WTC11 (cell line): ENCODE data around the gene BTBD1. TPM values are rescaled to one million over a fixed set of nuclear protein-coding genes. Genes with fewer than 3 reads are reported as not detected.

Experiments used
- ATAC-seq: fragments of 200-7000 bp; cut with Tn5 transposase; 2 replicates; pipeline ENCODE4 v1.10.0; 2021; ENCODE audit warnings: mild to moderate bottlenecking, moderate library complexity
- CTCF ChIA-PET: fragments of 300-600 bp; sonication (Branson Sonifier 250); formaldehyde crosslinking; loops from one replicate; lab custom pipeline; 2021; ENCODE audit warnings: antibody characterized with exemption; lab: Charles Lee
- POLR2A ChIA-PET: fragments of 350-600 bp; sonication (Branson Sonifier 250); formaldehyde crosslinking; loops from one replicate; lab custom pipeline; 2021; ENCODE audit warnings: antibody characterized with exemption; lab: Charles Lee
- DNase-seq: peaks from one replicate; pipeline ENCODE4 v3.0.0; 2021; ENCODE audit warnings: low spot score
- H3K27ac Mint-ChIP-seq: 2 replicates; pipeline ENCODE4 v1.8.0; 2021; ENCODE audit warnings: mixed read lengths
- H3K27me3 Mint-ChIP-seq: 2 replicates; pipeline ENCODE4 v1.8.0; 2021; ENCODE audit warnings: low read depth, mild to moderate bottlenecking, moderate library complexity, mixed read lengths
- H3K36me3 Mint-ChIP-seq: 2 replicates; pipeline ENCODE4 v1.8.0; 2021; ENCODE audit warnings: mixed read lengths
- H3K4me1 Mint-ChIP-seq: 2 replicates; pipeline ENCODE4 v1.8.0; 2022; ENCODE audit warnings: mixed read lengths
- H3K4me3 Mint-ChIP-seq: 2 replicates; pipeline ENCODE4 v1.8.0; 2021; ENCODE audit warnings: mild to moderate bottlenecking, moderate library complexity, mixed read lengths
- H3K9me3 Mint-ChIP-seq: 2 replicates; pipeline ENCODE4 v1.8.0; 2021; ENCODE audit warnings: mixed read lengths
- ATF3 ChIP-seq: sonication (generic); formaldehyde crosslinking; conservative IDR thresholded peaks from 2 replicates; pipeline ENCODE4 v1.8.1; 2022; ENCODE audit warnings: mild to moderate bottlenecking, missing genetic modification reagents
- ATF6 ChIP-seq: sonication (generic); formaldehyde crosslinking; IDR thresholded peaks from 2 replicates; pipeline ENCODE4 v1.8.1; 2023; ENCODE audit warnings: mild to moderate bottlenecking, missing genetic modification reagents
- CBFB ChIP-seq: sonication (generic); formaldehyde crosslinking; IDR thresholded peaks from 2 replicates; pipeline ENCODE4 v1.8.1; 2022; ENCODE audit warnings: mild to moderate bottlenecking, low read depth, missing genetic modification reagents
- EMX1 ChIP-seq: fragments of 250-450 bp; sonication (Bioruptor Pico); IDR thresholded peaks from 2 replicates; pipeline ENCODE4 v1.8.0; 2021; ENCODE audit warnings: mild to moderate bottlenecking
- ESRRA ChIP-seq: sonication (generic); formaldehyde crosslinking; IDR thresholded peaks from 2 replicates; pipeline ENCODE4 v1.8.1; 2022; ENCODE audit warnings: mild to moderate bottlenecking, missing genetic modification reagents, borderline replicate concordance
- GRHL2 ChIP-seq: fragments of 250-450 bp; sonication (Bioruptor Pico); IDR thresholded peaks from 2 replicates; pipeline ENCODE4 v1.8.0; 2022; ENCODE audit warnings: mild to moderate bottlenecking, moderate library complexity; ENCODE audit not compliant: insufficient replicate concordance, severe bottlenecking
- HMGA2 ChIP-seq: fragments of 250-450 bp; sonication (Bioruptor Pico); IDR thresholded peaks from 2 replicates; pipeline ENCODE4 v1.4.0; 2021; ENCODE audit warnings: mild to moderate bottlenecking, moderate library complexity
- MYBL2 ChIP-seq: sonication (generic); formaldehyde crosslinking; IDR thresholded peaks from 2 replicates; pipeline ENCODE4 v1.8.1; 2023; ENCODE audit warnings: mild to moderate bottlenecking, moderate library complexity, missing genetic modification reagents
- NFATC4 ChIP-seq: fragments of 250-450 bp; sonication (Bioruptor Pico); IDR thresholded peaks from 2 replicates; pipeline ENCODE4 v1.9.0; 2021; ENCODE audit warnings: mild to moderate bottlenecking
- NFYB ChIP-seq: sonication (generic); formaldehyde crosslinking; conservative IDR thresholded peaks from 2 replicates; pipeline ENCODE4 v1.8.0; 2022; ENCODE audit warnings: low read depth, missing genetic modification reagents
- NR1H2 ChIP-seq: sonication (generic); formaldehyde crosslinking; IDR thresholded peaks from 2 replicates; pipeline ENCODE4 v1.9.0; 2021; ENCODE audit warnings: mild to moderate bottlenecking, moderate library complexity, missing genetic modification reagents
- OVOL2 ChIP-seq: fragments of 250-450 bp; sonication (Bioruptor Pico); IDR thresholded peaks from 2 replicates; pipeline ENCODE4 v1.9.0; 2021; ENCODE audit warnings: mild to moderate bottlenecking, borderline replicate concordance
- PREB ChIP-seq: sonication (generic); formaldehyde crosslinking; IDR thresholded peaks from 2 replicates; pipeline ENCODE4 v1.8.1; 2022; ENCODE audit warnings: mild to moderate bottlenecking, missing genetic modification reagents, moderate library complexity, borderline replicate concordance
- TCF7 ChIP-seq: sonication (generic); formaldehyde crosslinking; IDR thresholded peaks from 2 replicates; pipeline ENCODE4 v1.8.0; 2022; ENCODE audit warnings: mild to moderate bottlenecking, low read depth, missing genetic modification reagents, moderate library complexity
- TEAD1 ChIP-seq: sonication (generic); formaldehyde crosslinking; IDR thresholded peaks from 2 replicates; pipeline ENCODE4 v1.8.0; 2022; ENCODE audit warnings: mild to moderate bottlenecking, missing genetic modification reagents
- TEAD4 ChIP-seq: sonication (generic); formaldehyde crosslinking; IDR thresholded peaks from 2 replicates; pipeline ENCODE4 v1.8.0; 2022; ENCODE audit warnings: mild to moderate bottlenecking, missing genetic modification reagents
- TP53 ChIP-seq: sonication (generic); formaldehyde crosslinking; IDR thresholded peaks from 2 replicates; pipeline ENCODE4 v1.8.1; 2023; ENCODE audit warnings: mild to moderate bottlenecking, missing genetic modification reagents
- ZMAT4 ChIP-seq: fragments of 250-450 bp; sonication (Bioruptor Pico); IDR thresholded peaks from 2 replicates; pipeline ENCODE4 v1.9.0; 2021; ENCODE audit warnings: mild to moderate bottlenecking
- ZNF138 ChIP-seq: sonication (generic); formaldehyde crosslinking; conservative IDR thresholded peaks from 2 replicates; pipeline ENCODE4 v1.8.1; 2022; ENCODE audit warnings: mild to moderate bottlenecking, moderate library complexity, missing genetic modification reagents
- ZNF232 ChIP-seq: sonication (generic); formaldehyde crosslinking; IDR thresholded peaks from 2 replicates; pipeline ENCODE4 v1.8.0; 2022; ENCODE audit warnings: mild to moderate bottlenecking, missing genetic modification reagents
- ZNF281 ChIP-seq: sonication (generic); formaldehyde crosslinking; IDR thresholded peaks from 2 replicates; pipeline ENCODE4 v1.8.0; 2023; ENCODE audit warnings: mild to moderate bottlenecking, missing genetic modification reagents
- ZNF671 ChIP-seq: fragments of 250-450 bp; sonication (Bioruptor Pico); IDR thresholded peaks from 2 replicates; pipeline ENCODE4 v1.8.0; 2021; ENCODE audit warnings: mild to moderate bottlenecking
- total RNA-seq: library from RNA; stranded (reverse); gene quantifications from 3 replicates; pipeline ENCODE4 v1.2.3, GENCODE V29; 2021
- TF ChIP-seq, protein P1 (sequence below): sonication (generic); formaldehyde crosslinking; IDR thresholded peaks from 2 replicates; pipeline ENCODE4 v1.8.1; 2022; ENCODE audit warnings: mild to moderate bottlenecking, moderate library complexity, missing genetic modification reagents
- TF ChIP-seq, protein P2 (sequence below): sonication (generic); formaldehyde crosslinking; IDR thresholded peaks from 2 replicates; pipeline ENCODE4 v1.8.0; 2022; ENCODE audit warnings: mild to moderate bottlenecking, missing genetic modification reagents

BTBD1 gene
- total RNA-seq, 1 experiment from 2014 or later, result 39.6 TPM

DNA sequence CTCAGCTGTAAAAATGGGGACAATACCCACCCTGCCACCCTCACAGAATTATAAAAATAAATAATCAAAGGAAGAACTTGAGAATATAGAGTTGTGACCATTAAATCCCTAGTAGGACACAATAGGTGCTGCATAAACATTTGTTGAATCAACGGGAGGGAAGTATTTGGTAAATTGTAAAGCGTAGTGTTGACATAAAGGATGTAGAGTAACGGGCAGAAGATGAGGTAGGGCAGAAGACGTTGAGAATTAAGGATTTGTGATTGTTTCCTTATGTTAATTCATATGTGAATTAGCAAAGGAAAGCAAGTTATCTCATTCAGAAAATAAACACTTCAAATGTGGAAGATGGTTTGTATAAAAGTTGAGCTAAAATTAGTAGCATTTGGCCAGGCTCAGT is 73.9 kb downstream of the BTBD1 start:
- ChIA-PET CTCF (interaction anchor here (1.6 to 1.9 kb wide), 2 partner anchors 18 to 144 kb away, joined by 5 to 6 read pairs; partner anchors contain the start of gene C15orf40), POLR2A (no interaction called here)
- peaks cover 2% of the 10 kb centered on the region; the same call in 1 of the 2 replicates for H3K27me3 Mint-ChIP-seq
- no peaks in the 10 kb centered on the region for H3K4me1 Mint-ChIP-seq
- H3K9me3 Mint-ChIP-seq, result no peaks in the 10 kb centered on the region
- H3K4me3 Mint-ChIP-seq, result no peak overlapping the region
- ATAC-seq, result no peak
- TF ChIP-seq TCF7 (CRISPR knock-in tag) (no peak), TEAD4 (CRISPR knock-in tag) (no peak), CBFB (no peak), ZNF232 (no peak), EMX1 (CRISPR knock-in tag) (no peak), ATF6 (CRISPR knock-in tag) (no peak), HMGA2 (CRISPR knock-in tag) (no peak), ZNF671 (CRISPR knock-in tag) (no peak), TEAD1 (CRISPR knock-in tag) (no peak), ESRRA (CRISPR knock-in tag) (no peak), TP53 (CRISPR knock-in tag) (no peak), ZNF281 (no peak)
- no peak overlapping the region for H3K27ac Mint-ChIP-seq
- DNase-seq, result no peak
- H3K36me3 Mint-ChIP-seq, result peaks cover 18% of the 10 kb centered on the region

GRCh38 chr15:82992436-82992998 is 74.5 kb downstream of the BTBD1 start:
- Mint-ChIP-seq H3K27ac (no peak overlapping the region), H3K36me3 (peaks cover 19% of the 10 kb centered on the region), H3K9me3 (no peaks in the 10 kb centered on the region), H3K27me3 (peaks cover 2% of the 10 kb centered on the region; the same call in 1 of the 2 replicates), H3K4me3 (no peak overlapping the region), H3K4me1 (no peaks in the 10 kb centered on the region)
- ChIA-PET POLR2A (no interaction called here), CTCF (interaction anchor here (1.6 to 1.9 kb wide), 2 partner anchors 19 to 143 kb away, joined by 5 to 6 read pairs; partner anchors contain the start of gene C15orf40)
- ATAC-seq (no peak), DNase-seq (no peak)
- TF ChIP-seq, protein P1, sequence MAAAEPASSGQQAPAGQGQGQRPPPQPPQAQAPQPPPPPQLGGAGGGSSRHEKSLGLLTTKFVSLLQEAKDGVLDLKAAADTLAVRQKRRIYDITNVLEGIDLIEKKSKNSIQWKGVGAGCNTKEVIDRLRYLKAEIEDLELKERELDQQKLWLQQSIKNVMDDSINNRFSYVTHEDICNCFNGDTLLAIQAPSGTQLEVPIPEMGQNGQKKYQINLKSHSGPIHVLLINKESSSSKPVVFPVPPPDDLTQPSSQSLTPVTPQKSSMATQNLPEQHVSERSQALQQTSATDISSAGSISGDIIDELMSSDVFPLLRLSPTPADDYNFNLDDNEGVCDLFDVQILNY, result no peak
- TF ChIP-seq TCF7 (CRISPR knock-in tag) (no peak), NFATC4 (no peak), ZNF671 (CRISPR knock-in tag) (no peak), ATF6 (CRISPR knock-in tag) (no peak), NFYB (CRISPR knock-in tag) (no peak), ESRRA (CRISPR knock-in tag) (no peak), ATF3 (no peak), MYBL2 (CRISPR knock-in tag) (no peak), ZMAT4 (CRISPR knock-in tag) (no peak), TEAD4 (CRISPR knock-in tag) (no peak), PREB (CRISPR knock-in tag) (no peak), OVOL2 (CRISPR knock-in tag) (no peak), NR1H2 (CRISPR knock-in tag) (no peak), ZNF138 (CRISPR knock-in tag) (no peak), GRHL2 (CRISPR knock-in tag) (no peak)
- TF ChIP-seq, protein P2, sequence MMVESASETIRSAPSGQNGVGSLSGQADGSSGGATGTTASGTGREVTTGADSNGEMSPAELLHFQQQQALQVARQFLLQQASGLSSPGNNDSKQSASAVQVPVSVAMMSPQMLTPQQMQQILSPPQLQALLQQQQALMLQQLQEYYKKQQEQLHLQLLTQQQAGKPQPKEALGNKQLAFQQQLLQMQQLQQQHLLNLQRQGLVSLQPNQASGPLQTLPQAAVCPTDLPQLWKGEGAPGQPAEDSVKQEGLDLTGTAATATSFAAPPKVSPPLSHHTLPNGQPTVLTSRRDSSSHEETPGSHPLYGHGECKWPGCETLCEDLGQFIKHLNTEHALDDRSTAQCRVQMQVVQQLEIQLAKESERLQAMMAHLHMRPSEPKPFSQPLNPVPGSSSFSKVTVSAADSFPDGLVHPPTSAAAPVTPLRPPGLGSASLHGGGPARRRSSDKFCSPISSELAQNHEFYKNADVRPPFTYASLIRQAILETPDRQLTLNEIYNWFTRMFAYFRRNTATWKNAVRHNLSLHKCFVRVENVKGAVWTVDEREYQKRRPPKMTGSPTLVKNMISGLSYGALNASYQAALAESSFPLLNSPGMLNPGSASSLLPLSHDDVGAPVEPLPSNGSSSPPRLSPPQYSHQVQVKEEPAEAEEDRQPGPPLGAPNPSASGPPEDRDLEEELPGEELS (CRISPR knock-in tag), result no peak
